Endothelial cell of umbilical vein (primary cell): ENCODE data around the gene PTH1R. TPM values are rescaled to one million over a fixed set of nuclear protein-coding genes. Genes with fewer than 3 reads are reported as not detected.

Experiments
- BruUV-seq: library from RNA; stranded (reverse); fragments of 400-500 nt; replicated peaks from 2 replicates; lab custom pipeline; 2021; lab: Mats Ljungman, UMichigan
- CTCF ChIA-PET: fragments of 300-600, 350-600 bp; sonication (Branson Sonifier 250); formaldehyde crosslinking; loops from one replicate; lab custom pipeline; 2021; ENCODE audit warnings: antibody characterized with exemption, inconsistent platforms; lab: Charles Lee
- POLR2A ChIA-PET: fragments of 300-600, 350-600 bp; sonication (Branson Sonifier 250); formaldehyde crosslinking; loops from one replicate; lab custom pipeline; 2021; ENCODE audit warnings: antibody characterized with exemption, inconsistent platforms; lab: Charles Lee
- DNase-seq: peaks from one replicate; pipeline ENCODE4 v3.0.0-alpha.2; 2011; ENCODE audit warnings: low read depth, low spot score
- FAIRE-seq: peaks from 2 replicates; lab custom pipeline; 2011; peaks lifted over from hg19 to GRCh38; lab: Jason Lieb, UNC
- H2AFZ ChIP-seq: 2 replicates; pipeline ENCODE4 v1.6.0; 2012; ENCODE audit warnings: low read depth, low read length, control low read depth, inconsistent platforms
- H3K27ac ChIP-seq: 2 replicates; pipeline ENCODE4 v1.5.1; 2011; ENCODE audit warnings: low read depth, mild to moderate bottlenecking, control low read depth, low read length, moderate library complexity; ENCODE audit not compliant: insufficient read depth
- H3K27me3 ChIP-seq, 2 experiments: 2 replicates each; pipeline versions ENCODE4 v1.6.0 to v1.6.1; 2011; ENCODE audit warnings: low read length in 2 of 2, mixed read lengths in 1 of 2; ENCODE audit not compliant: control insufficient read depth in 2 of 2, insufficient read depth in 2 of 2
- H3K36me3 ChIP-seq, 2 experiments: 2 replicates in 1 of 2; 3 replicates in 1 of 2; pipeline ENCODE4 v1.5.1; 2011; ENCODE audit warnings: low read length in 2 of 2, mild to moderate bottlenecking in 1 of 2, moderate library complexity in 1 of 2; ENCODE audit not compliant: control insufficient read depth in 2 of 2, insufficient read depth in 2 of 2; ENCODE audit errors: extremely low read depth in 1 of 2
- H3K4me1 ChIP-seq: 3 replicates; pipeline ENCODE4 v1.5.1; 2011; ENCODE audit warnings: mild to moderate bottlenecking, low read length; ENCODE audit not compliant: control insufficient read depth, insufficient read depth; ENCODE audit errors: extremely low read depth
- H3K4me2 ChIP-seq: 2 replicates; pipeline ENCODE4 v1.6.1; 2011; ENCODE audit warnings: low read length, control low read depth, mixed read lengths; ENCODE audit not compliant: insufficient read depth
- H3K4me3 ChIP-seq, 3 experiments: fragments of 200-600 bp in 1 of 3; sonication (generic), shearing (Covaris generic) in 1 of 3; replicated peaks in 1 of 3; 2 replicates each; pipeline ENCODE4 v1.5.1; 2011 to 2016; ENCODE audit warnings: control low read depth in 3 of 3, low read length in 3 of 3, mild to moderate bottlenecking in 2 of 3, inconsistent platforms in 1 of 3, low read depth in 1 of 3, moderate library complexity in 1 of 3; ENCODE audit not compliant: insufficient read depth in 1 of 3
- H3K79me2 ChIP-seq: 2 replicates; pipeline ENCODE4 v1.6.0; 2012; ENCODE audit warnings: low read length, inconsistent platforms; ENCODE audit not compliant: control insufficient read depth, insufficient read depth
- H3K9ac ChIP-seq: replicated peaks from 2 replicates; pipeline ENCODE3; 2011; ENCODE audit warnings: low read length, control low read depth; ENCODE audit not compliant: insufficient read depth; ENCODE audit errors: extremely low read depth
- H3K9me1 ChIP-seq: replicated peaks from 3 replicates; pipeline ENCODE4 v1.6.0; 2011; ENCODE audit warnings: mild to moderate bottlenecking, low read length; ENCODE audit not compliant: control insufficient read depth, insufficient read depth; ENCODE audit errors: extremely low read depth
- H3K9me3 ChIP-seq: replicated peaks from 2 replicates; pipeline ENCODE4 v1.5.1; 2012; ENCODE audit warnings: low read length, inconsistent platforms; ENCODE audit not compliant: control insufficient read depth, insufficient read depth
- H4K20me1 ChIP-seq: replicated peaks from 2 replicates; pipeline ENCODE3; 2011; ENCODE audit warnings: mild to moderate bottlenecking, low read length; ENCODE audit not compliant: control insufficient read depth, insufficient read depth; ENCODE audit errors: extremely low read depth
- EZH2 ChIP-seq: IDR thresholded peaks from 2 replicates; pipeline ENCODE4 v1.6.1; 2012; ENCODE audit warnings: borderline replicate concordance, low read depth, mild to moderate bottlenecking, moderate library complexity, low read length, inconsistent platforms; ENCODE audit not compliant: severe bottlenecking
- FOS ChIP-seq: IDR thresholded peaks from 2 replicates; pipeline ENCODE4 v1.6.1; 2011; ENCODE audit warnings: mild to moderate bottlenecking, low read length, moderate library complexity, borderline replicate concordance; ENCODE audit not compliant: insufficient read depth
- GATA2 ChIP-seq: IDR thresholded peaks from 2 replicates; pipeline ENCODE4 v1.7.0; 2011; ENCODE audit warnings: low read depth, mild to moderate bottlenecking, moderate library complexity, mixed read lengths, low read length; ENCODE audit not compliant: insufficient read length, insufficient read depth
- JUN ChIP-seq: IDR thresholded peaks from 2 replicates; pipeline ENCODE4 v1.6.1; 2011; ENCODE audit warnings: borderline replicate concordance, low read depth; ENCODE audit not compliant: insufficient read length, insufficient read depth
- MAX ChIP-seq: IDR thresholded peaks from 2 replicates; pipeline ENCODE4 v1.6.1; 2011; ENCODE audit not compliant: insufficient read depth, insufficient read length
- MYC ChIP-seq: IDR thresholded peaks from one replicate; pipeline ENCODE4 v1.6.1; 2011; ENCODE audit warnings: mild to moderate bottlenecking, low read depth, low read length
- POLR2A ChIP-seq: IDR thresholded peaks from 2 replicates; pipeline ENCODE4 v1.6.1; 2012; ENCODE audit warnings: low read depth, mild to moderate bottlenecking, control low read depth, low read length
- POLR2AphosphoS5 ChIP-seq: IDR thresholded peaks from 2 replicates; pipeline ENCODE4 v1.6.1; 2012; ENCODE audit warnings: low read depth, mild to moderate bottlenecking, control low read depth, low read length, moderate library complexity; ENCODE audit not compliant: insufficient read depth
- dilution Hi-C: fragments of 300-500 bp; cut with MboI; formaldehyde crosslinking; loops from one replicate; pipeline ENCODE4 v1.15.0; 2019; ENCODE audit warnings: low sequenced_read_pairs; ENCODE audit not compliant: extremely low pct_ligation_motif_present
- intact Hi-C: fragments of 100-400 bp; cut with micrococcal nuclease; formaldehyde crosslinking; loops from one replicate; pipeline ENCODE4 v1.10.0; 2022
- polyA plus RNA-seq, 4 experiments: library from polyadenylated mRNA; depleted of rRNA in 3 of 4; stranded (reverse) in 3 of 4; unstranded in 1 of 4; fragments of >200 nt; gene quantifications; 2 replicates each; pipeline versions ENCODE4 v1.2.1 to v1.2.3, GENCODE V29; 2011 to 2012; ENCODE audit warnings: missing spikeins in 1 of 4
- total RNA-seq: library from RNA; stranded (reverse); gene quantifications from 2 replicates; pipeline ENCODE4 v1.2.3, GENCODE V29; 2021
- TF ChIP-seq, protein P1 (sequence below), 2 donors: IDR thresholded peaks; 1 replicate in 1 of 2; 2 replicates in 1 of 2; pipeline ENCODE4 v1.5.1; 2011; ENCODE audit warnings: low read length in 2 of 2, mild to moderate bottlenecking in 2 of 2, moderate library complexity in 2 of 2, control low read depth in 1 of 2, inconsistent platforms in 1 of 2, low read depth in 1 of 2; ENCODE audit not compliant: insufficient read depth in 1 of 2; ENCODE audit errors: extremely low read depth in 1 of 2

The PTH1R gene
- total and polyA plus RNA-seq, 2 donors (not counting 3 experiments of a cell fraction or from before 2014, with no cell fraction given), result 0.08 to 0.46 TPM

DNA sequence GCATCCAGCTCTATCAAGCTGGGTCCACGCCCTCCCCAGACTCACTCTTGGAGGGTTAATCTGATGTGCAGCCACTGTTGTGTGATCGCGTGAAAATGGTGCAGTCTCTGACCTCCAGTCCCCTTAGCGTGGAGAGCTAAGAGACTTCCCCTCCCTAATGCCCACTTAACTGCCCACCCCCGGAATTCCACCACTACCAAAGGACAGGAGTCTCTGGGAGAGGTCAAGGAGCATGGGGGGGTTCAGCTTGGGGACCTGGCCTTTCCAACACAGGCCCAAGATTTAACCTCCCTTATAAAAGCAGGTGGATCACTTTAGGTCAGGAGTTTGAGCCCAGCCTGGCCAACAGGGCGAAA, 50.2 kb downstream of the PTH1R start:
- Histone ChIP-seq H3K9me3 (no peaks in the 10 kb centered on the region), H3K9me1 (no peaks in the 10 kb centered on the region), H3K27me3 (no peaks in the 10 kb centered on the region), H3K4me3 (no peak overlapping the region), H3K27ac (no peak overlapping the region), H4K20me1 (no peaks in the 10 kb centered on the region), H3K4me2 (no peak overlapping the region), H3K4me1 (peaks cover 53% of the 10 kb centered on the region), H3K36me3 (peaks cover 4 to 21% of the 10 kb centered on the region in 2 experiments), H3K9ac (no peak overlapping the region), H3K79me2 (peaks cover 55% of the 10 kb centered on the region), H2AFZ (no peak overlapping the region)
- no TSS peak for BruUV-seq
- intact Hi-C loops (loop anchor here (2.0 to 10.0 kb wide), 3 partner anchors 49 to 440 kb away; partner anchors contain the start of gene CCDC12), dilution Hi-C loops (no loop called here)
- FAIRE-seq, result no peak
- DNase-seq, result no peak
- no peak for TF ChIP-seq EZH2
- TF ChIP-seq FOS, result no peak
- no peak for TF ChIP-seq POLR2AphosphoS5
- TF ChIP-seq POLR2A, result no peak
- TF ChIP-seq GATA2, result no peak
- no peak for TF ChIP-seq MYC
- TF ChIP-seq, protein P1, sequence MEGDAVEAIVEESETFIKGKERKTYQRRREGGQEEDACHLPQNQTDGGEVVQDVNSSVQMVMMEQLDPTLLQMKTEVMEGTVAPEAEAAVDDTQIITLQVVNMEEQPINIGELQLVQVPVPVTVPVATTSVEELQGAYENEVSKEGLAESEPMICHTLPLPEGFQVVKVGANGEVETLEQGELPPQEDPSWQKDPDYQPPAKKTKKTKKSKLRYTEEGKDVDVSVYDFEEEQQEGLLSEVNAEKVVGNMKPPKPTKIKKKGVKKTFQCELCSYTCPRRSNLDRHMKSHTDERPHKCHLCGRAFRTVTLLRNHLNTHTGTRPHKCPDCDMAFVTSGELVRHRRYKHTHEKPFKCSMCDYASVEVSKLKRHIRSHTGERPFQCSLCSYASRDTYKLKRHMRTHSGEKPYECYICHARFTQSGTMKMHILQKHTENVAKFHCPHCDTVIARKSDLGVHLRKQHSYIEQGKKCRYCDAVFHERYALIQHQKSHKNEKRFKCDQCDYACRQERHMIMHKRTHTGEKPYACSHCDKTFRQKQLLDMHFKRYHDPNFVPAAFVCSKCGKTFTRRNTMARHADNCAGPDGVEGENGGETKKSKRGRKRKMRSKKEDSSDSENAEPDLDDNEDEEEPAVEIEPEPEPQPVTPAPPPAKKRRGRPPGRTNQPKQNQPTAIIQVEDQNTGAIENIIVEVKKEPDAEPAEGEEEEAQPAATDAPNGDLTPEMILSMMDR (IDR thresholded peaks at IDR 0.05; ENCODE audit: extremely low read depth in 1 of 2, insufficient read depth in 1 of 2, low read depth in 1 of 2, low read length in 2 of 2), result no peak
- TF ChIP-seq JUN, result no peak
- no peak for TF ChIP-seq MAX
- CTCF ChIA-PET, result interaction anchor here (0.7 to 1.7 kb wide), 3 partner anchors 50 to 100 kb away, joined by 3 to 5 read pairs (median 3); no protein-coding TSS in a partner anchor
- POLR2A ChIA-PET, result no interaction called here
